BE2C (cell line): Measurements from ENCODE around the gene HUNK.

Source experiments
- DNase-seq: peaks from one replicate; pipeline ENCODE4 v3.0.0-alpha.2; 2020
- H3K27me3 ChIP-seq: fragments of 250-450 bp; sonication (Bioruptor Pico); 2 replicates; pipeline ENCODE4 v1.5.1; 2020; ENCODE audit warnings: mild to moderate bottlenecking
- H3K36me3 ChIP-seq: fragments of 250-450 bp; sonication (Bioruptor Pico); 2 replicates; pipeline ENCODE4 v1.5.1; 2020; ENCODE audit warnings: mild to moderate bottlenecking
- H3K4me1 ChIP-seq: fragments of 250-450 bp; sonication (Bioruptor Pico); 2 replicates; pipeline ENCODE4 v1.5.1; 2020
- H3K4me3 ChIP-seq: 2 replicates; pipeline ENCODE4 v1.5.1; 2011; ENCODE audit warnings: low read depth, low read length
- H3K9me3 ChIP-seq: fragments of 250-450 bp; sonication (Bioruptor Pico); 2 replicates; pipeline ENCODE4 v1.5.1; 2020
- TF ChIP-seq, protein P1 (sequence below): IDR thresholded peaks from 2 replicates; pipeline ENCODE4 v1.5.1; 2012; ENCODE audit warnings: mild to moderate bottlenecking, low read depth, low read length

HUNK gene

DNA sequence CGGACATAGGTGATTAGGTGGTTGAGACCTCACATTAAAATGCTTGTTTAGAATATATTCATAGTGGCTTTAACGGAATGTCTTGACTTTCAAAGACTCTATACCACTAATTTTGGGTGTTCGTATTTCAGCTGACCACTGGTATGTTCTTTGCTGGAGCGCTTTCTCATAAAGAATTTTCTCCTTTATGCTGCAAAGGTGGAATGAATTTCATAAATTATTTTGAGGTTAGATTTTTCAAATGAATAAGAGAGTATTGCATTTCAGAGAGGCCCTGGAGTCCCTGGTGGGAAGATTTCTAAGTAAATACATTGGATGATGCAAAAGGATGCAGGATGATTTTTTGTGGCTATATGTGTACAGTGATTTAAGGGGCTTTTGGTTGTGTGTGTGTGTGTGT is 55.8 kb downstream of the HUNK start:
- Histone ChIP-seq H3K27me3 (no peaks in the 10 kb centered on the region), H3K36me3 (peaks cover 4% of the 10 kb centered on the region; the same call in 1 of the 2 replicates), H3K4me3 (no peak overlapping the region), H3K4me1 (peaks cover 9% of the 10 kb centered on the region), H3K9me3 (no peaks in the 10 kb centered on the region)
- TF ChIP-seq, protein P1, sequence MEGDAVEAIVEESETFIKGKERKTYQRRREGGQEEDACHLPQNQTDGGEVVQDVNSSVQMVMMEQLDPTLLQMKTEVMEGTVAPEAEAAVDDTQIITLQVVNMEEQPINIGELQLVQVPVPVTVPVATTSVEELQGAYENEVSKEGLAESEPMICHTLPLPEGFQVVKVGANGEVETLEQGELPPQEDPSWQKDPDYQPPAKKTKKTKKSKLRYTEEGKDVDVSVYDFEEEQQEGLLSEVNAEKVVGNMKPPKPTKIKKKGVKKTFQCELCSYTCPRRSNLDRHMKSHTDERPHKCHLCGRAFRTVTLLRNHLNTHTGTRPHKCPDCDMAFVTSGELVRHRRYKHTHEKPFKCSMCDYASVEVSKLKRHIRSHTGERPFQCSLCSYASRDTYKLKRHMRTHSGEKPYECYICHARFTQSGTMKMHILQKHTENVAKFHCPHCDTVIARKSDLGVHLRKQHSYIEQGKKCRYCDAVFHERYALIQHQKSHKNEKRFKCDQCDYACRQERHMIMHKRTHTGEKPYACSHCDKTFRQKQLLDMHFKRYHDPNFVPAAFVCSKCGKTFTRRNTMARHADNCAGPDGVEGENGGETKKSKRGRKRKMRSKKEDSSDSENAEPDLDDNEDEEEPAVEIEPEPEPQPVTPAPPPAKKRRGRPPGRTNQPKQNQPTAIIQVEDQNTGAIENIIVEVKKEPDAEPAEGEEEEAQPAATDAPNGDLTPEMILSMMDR: no peak
- no peak for DNase-seq

DNA sequence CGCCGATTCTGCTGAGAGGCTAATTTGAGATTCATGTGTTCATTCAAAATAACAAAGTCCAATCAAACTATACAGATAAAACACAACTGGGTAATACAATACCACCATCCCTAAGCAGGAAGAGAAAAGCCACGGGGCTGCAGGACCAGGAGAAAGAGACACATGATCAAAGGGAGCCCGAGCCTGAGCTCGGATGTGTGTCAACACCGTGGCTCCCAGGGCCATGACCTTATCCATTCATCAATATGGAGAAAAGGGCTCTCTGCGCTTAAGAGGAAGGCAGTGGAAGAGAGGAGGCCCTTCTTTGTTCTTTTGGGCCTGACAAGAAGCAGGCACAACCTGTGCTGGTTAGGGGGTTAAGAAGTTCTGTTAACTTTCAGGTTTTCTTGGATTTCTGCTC is 56.7 kb downstream of the HUNK start:
- peaks cover 9% of the 10 kb centered on the region for H3K4me1 ChIP-seq
- DNase-seq: no peak

DNA sequence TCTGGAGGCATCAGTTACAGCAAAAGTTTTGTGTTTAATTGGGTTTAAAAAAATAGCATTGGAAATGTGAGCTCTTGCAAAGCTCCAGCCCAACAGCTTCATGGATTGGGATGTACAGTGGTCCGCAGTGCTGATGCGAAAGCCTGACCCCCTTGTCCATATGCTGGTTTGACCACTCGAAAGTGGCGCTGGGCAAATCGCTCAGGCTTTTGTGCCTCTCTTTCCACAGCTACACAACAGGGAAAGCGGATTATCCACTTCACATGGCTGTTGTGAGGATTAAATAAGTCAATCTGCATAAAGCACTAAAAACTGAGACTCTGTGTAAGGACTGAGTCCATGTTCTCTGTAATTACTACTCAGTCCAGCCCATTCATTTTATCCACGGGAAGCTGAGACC is 57.2 kb downstream of the HUNK start:
- peaks cover 9% of the 10 kb centered on the region for H3K4me1 ChIP-seq

More for the DNA sequence above, 56.7 kb downstream of the HUNK start:
- Histone ChIP-seq H3K27me3 (no peaks in the 10 kb centered on the region), H3K9me3 (no peaks in the 10 kb centered on the region), H3K36me3 (peaks cover 4% of the 10 kb centered on the region; the same call in 1 of the 2 replicates), H3K4me3 (no peak overlapping the region)
- TF ChIP-seq, protein P1: no peak

DNA sequence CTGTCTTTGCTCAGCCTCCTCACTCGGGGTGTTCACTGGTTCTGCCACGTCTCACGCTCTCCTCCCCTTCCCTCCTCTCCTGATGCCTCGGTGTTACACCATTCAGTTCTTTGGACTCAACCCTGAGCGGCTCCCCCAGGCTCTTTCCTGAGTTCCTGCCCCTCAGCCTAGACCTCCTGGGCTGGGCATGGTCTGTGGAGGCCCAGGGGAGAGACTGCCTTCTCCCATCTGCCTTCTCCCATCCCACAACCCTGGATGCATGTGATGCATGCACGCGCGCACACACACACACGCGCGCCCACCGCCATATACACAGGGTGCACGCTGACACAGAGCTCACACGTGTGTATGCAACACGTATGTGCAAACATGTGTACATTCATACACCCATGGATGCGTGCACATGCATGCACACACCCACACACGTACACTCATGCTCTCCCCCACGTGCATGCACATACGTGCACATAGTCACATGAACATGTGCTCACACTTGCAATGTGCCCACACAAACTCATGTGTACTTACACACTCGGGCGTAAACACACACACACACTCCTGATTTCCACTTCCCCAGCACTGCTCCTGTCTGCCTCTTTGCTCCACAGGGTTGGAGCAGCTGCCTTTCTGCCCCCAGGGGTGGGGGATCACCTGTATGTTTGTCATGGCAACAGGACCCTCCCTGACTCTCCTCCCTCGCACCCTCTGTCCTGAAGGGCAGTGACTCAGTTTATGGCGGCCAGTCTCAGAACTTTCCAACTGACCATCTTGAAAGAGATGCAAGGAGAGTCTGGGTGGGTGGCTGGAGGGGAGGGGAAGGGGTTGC is 59.0 kb downstream of the HUNK start:
- Histone ChIP-seq H3K36me3 (no peaks in the 10 kb centered on the region), H3K9me3 (no peaks in the 10 kb centered on the region), H3K27me3 (no peaks in the 10 kb centered on the region), H3K4me3 (no peak overlapping the region), H3K4me1 (peaks cover 9% of the 10 kb centered on the region)
- TF ChIP-seq, protein P1: no peak
- DNase-seq: no peak

More for the DNA sequence above, 57.2 kb downstream of the HUNK start:
- H3K9me3 ChIP-seq: no peaks in the 10 kb centered on the region
- H3K27me3 ChIP-seq: no peaks in the 10 kb centered on the region
- peaks cover 4% of the 10 kb centered on the region; the same call in 1 of the 2 replicates for H3K36me3 ChIP-seq
- H3K4me3 ChIP-seq: no peak overlapping the region
- no peak for DNase-seq
- TF ChIP-seq, protein P1: no peak

DNA sequence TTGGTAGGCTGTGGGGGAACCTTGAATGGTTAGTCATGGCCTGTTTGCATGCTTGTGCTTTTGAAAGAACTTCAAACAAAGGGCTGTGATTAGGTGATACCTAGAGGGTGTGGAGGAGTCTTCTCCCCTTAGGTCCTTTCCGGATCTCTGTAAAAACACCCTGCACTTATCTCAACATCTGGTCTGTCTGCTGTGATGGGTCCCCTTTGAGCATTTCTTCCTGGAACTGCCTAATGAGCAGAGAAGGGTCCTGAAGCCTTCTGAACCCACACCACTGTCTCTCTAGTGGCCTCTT is 59.6 kb downstream of the HUNK start:
- H3K4me3 ChIP-seq: no peak overlapping the region
- no peak for DNase-seq
- H3K27me3 ChIP-seq: no peaks in the 10 kb centered on the region
- H3K9me3 ChIP-seq: no peaks in the 10 kb centered on the region
- H3K36me3 ChIP-seq: no peaks in the 10 kb centered on the region
- peaks cover 9% of the 10 kb centered on the region for H3K4me1 ChIP-seq
- TF ChIP-seq, protein P1: no peak

DNA sequence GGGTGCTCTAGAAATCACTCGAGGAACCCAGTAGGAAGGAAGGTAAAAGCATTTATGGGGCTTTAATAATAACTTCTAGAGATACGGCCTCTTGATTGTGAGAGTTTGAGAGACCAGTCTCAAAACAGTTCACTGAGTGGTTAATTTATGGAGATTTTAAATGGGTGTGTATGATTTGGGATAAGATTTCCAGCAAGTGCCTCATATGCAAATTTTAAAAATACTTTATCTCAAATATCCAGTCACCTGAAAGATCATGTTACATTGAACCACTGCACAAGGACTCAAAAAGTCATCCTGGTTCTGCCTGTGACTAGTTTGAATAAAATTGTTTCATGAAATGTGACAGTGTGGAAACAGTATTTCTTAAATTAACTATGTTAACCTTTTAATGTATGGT is 64.5 kb downstream of the HUNK start:
- no peak for DNase-seq
- Histone ChIP-seq H3K27me3 (no peaks in the 10 kb centered on the region), H3K4me3 (no peak overlapping the region), H3K4me1 (no peaks in the 10 kb centered on the region; the same call in 1 of the 2 replicates), H3K9me3 (peaks cover 4% of the 10 kb centered on the region), H3K36me3 (no peaks in the 10 kb centered on the region)
- TF ChIP-seq, protein P1: no peak
